Endothelial cell of umbilical vein (primary cell): ENCODE measurements around the gene WNT9B.
"Not testable (repeated sequence)": the region's sequence is repeated elsewhere in the genome, so short reads cannot be mapped to it uniquely, and the experiment has no call there.

Experiments used
- CTCF ChIP-seq, 2 donors: IDR thresholded peaks; 1 replicate in 1 of 2; 2 replicates in 1 of 2; pipeline ENCODE4 v1.5.1; 2011; ENCODE audit warnings: low read length in 2 of 2, mild to moderate bottlenecking in 2 of 2, moderate library complexity in 2 of 2, control low read depth in 1 of 2, inconsistent platforms in 1 of 2, low read depth in 1 of 2; ENCODE audit not compliant: insufficient read depth in 1 of 2; ENCODE audit errors: extremely low read depth in 1 of 2
- EZH2 ChIP-seq: IDR thresholded peaks from 2 replicates; pipeline ENCODE4 v1.6.1; 2012; ENCODE audit warnings: borderline replicate concordance, low read depth, mild to moderate bottlenecking, moderate library complexity, low read length, inconsistent platforms; ENCODE audit not compliant: severe bottlenecking
- JUN ChIP-seq: IDR thresholded peaks from 2 replicates; pipeline ENCODE4 v1.6.1; 2011; ENCODE audit warnings: borderline replicate concordance, low read depth; ENCODE audit not compliant: insufficient read length, insufficient read depth
- MAX ChIP-seq: IDR thresholded peaks from 2 replicates; pipeline ENCODE4 v1.6.1; 2011; ENCODE audit not compliant: insufficient read depth, insufficient read length
- POLR2A ChIP-seq: IDR thresholded peaks from 2 replicates; pipeline ENCODE4 v1.6.1; 2012; ENCODE audit warnings: low read depth, mild to moderate bottlenecking, control low read depth, low read length
- POLR2AphosphoS5 ChIP-seq: IDR thresholded peaks from 2 replicates; pipeline ENCODE4 v1.6.1; 2012; ENCODE audit warnings: low read depth, mild to moderate bottlenecking, control low read depth, low read length, moderate library complexity; ENCODE audit not compliant: insufficient read depth

DNA sequence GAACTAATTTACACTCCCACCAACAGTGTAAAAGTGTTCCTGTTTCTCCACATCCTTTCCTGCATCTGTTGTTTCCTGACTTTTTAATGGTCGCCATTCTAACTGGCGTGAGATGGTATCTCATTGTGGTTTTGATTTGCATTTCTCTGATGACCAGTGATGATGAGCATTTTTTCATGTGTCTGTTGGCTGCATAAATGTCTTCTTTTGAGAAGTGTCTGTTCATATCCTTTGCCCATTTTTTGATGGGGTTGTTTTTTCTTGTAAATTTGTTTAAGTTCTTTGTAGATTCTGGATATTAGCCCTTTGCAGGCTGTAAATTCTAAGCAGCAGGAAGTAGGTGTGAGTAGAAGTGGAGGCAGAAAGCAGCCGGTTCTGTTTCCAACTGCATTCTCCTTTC lies 10.8 kb upstream of the WNT9B start:
- TF ChIP-seq POLR2A; MAX; JUN; CTCF (IDR thresholded peaks at IDR 0.05; ENCODE audit: extremely low read depth in 1 of 2, insufficient read depth in 1 of 2, low read depth in 1 of 2, low read length in 2 of 2); POLR2AphosphoS5; EZH2: not testable (repeated sequence)
